ENCODE results near the gene AKAP13. TPM values are rescaled to one million over a fixed set of nuclear protein-coding genes. Genes with fewer than 3 reads are reported as not detected.
"Not testable (repeated sequence)": the region's sequence is repeated elsewhere in the genome, so short reads cannot be mapped to it uniquely, and the experiment has no call there.

AKAP13 gene
- total RNA-seq, 1 donor from 2014 or later: 84.9 TPM

- no peak for ATAC-seq
Observed at GRCh38 chr15:85777250-85778106, 397.1 kb downstream of the AKAP13 start.

- peak; percentile 14 for ATAC-seq
Observed at GRCh38 chr15:85778107-85778776, 397.8 kb downstream of the AKAP13 start.

- ATAC-seq: no peak
Observed at GRCh38 chr15:85779249-85779648, 398.8 kb downstream of the AKAP13 start.

DNA sequence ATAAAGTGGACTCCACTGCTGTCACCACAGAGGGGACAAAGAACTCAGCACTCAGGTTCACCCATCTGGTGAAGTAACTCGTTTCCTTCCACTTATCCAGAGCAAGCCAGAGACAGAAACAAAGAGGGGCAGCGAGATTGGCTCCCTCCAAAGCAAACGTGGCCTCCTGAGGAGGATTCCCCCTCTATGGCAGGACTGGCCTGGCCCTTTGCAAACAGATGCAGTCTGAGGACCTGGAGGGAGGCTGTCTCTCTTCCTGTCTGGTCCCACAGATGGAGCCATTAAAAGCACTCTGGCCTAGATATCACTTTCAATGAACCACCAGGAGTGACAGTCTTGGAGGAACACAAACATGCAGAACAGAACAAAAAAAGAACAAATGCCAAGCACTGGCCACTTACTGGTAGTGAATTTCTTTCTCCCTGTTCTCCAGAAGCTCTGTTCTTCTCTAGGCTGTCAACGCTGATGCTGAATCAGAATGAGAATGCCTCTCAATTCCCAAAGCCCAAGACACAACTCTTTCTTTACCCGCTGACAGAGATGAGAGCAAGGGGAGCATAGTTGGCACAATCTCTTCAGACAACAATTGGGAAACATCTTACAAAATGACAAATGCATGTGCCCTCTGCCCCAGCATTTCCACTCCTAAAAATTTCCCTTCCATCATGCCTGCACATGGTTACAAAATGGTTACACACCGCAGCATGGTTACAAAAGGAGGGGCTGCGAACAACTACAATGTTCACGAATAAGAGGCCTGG is 400.0 kb downstream of the AKAP13 start:
- no peak for ATAC-seq

- ATAC-seq: no peak
Observed at GRCh38 chr15:85781099-85781498, 400.7 kb downstream of the AKAP13 start.

GRCh38 chr15:85782064-85782463 is 401.7 kb downstream of the AKAP13 start:
- ATAC-seq: no peak

- peak; percentile 79 for ATAC-seq
Observed at GRCh38 chr15:85785887-85786780, 405.7 kb downstream of the AKAP13 start.

DNA sequence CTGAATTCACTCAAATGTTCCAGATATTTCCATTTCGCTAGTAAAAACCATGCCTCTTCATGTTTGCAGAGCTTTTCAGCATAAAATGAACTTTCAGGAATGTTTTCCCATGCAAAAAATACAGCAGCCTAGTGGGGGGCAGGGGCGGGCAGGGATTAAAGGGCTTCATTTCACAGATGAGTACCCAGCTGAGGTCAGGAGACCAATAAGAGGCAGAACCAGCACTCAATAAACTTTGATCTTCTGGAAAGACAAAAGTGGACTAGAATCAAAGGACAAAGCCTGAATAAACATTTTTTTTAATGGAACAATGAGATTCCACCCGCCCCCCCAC is 406.3 kb downstream of the AKAP13 start:
- no peak for ATAC-seq

DNA sequence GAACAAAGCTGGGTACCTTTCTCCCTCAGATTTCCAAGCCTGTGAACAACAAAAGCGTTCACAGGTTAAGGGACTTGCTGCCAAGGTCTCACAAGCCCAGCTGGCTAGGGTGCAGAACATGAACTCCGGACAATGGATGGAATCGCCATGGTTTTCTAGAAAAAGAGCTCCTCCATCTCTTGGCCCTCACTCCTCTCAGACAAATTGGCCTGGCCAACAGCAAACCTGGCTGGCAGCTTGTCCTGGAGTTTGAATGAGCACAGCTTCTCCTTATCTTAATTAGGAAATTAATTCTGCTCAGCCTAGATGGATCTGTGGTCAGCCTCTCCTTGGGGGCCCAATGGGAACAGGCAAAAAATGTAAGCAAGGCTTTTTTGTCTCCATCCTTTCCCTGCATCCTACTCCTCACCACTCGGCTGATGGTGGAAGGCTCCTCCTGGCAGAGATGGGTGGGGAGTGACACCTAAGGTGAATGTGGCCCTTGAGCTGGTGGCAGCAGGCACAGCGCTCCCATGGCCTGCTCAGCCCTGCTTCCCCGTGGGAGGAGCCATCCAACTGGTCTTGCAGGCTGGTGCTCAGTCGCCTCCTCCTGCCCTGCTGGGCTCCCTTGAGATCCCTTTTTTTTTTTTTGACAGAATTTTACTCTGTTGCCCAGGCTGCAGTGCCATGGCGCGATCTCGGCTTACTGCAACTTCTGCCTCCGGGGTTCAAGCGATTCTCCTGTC is 408.5 kb downstream of the AKAP13 start:
- peak; percentile 82 for ATAC-seq

GRCh38 chr15:85789496-85789875 is 409.1 kb downstream of the AKAP13 start:
- no peak for ATAC-seq

DNA sequence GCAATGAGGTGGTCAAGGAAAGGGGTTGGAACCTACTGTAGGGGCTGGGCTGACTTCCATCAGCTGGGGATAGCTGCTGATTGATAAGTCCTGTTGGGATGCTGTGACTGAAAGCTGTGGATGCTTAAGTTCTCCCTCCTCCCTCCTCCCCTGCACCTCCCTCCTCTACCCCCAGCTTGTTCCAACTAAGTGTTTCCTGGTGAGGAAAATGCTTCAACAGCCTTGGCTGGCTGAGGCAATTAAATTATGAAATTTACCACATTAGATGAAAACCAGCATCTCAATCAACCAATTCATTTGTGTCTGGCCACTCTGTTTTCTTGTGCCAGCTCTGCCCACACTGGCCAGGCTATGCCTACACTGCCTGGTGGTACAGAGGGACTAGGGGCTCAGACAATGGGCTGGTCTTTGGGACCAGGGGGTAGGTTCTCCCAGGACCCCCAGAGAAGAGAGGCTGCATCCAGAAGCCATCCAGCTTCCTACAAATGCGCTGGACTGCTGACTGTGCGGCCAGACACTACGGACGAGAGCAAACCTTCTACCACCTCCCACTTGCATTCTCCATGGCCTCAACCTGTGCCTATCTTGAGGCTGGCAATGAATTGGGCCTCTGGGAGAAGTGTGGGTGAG is 411.8 kb downstream of the AKAP13 start:
- ATAC-seq: no peak

GRCh38 chr15:85792912-85793590 is 412.6 kb downstream of the AKAP13 start:
- ATAC-seq: no peak

- ATAC-seq: peak; percentile 31
Observed at GRCh38 chr15:85793641-85794597, 413.5 kb downstream of the AKAP13 start.

GRCh38 chr15:85794598-85795336 is 414.4 kb downstream of the AKAP13 start, which contains the start of gene KLHL25:
Gene KLHL25, minus strand, starts transcription at chr15:85794925. Its CDS starts 25,115 bp downstream, at chr15:85769810.
- peak; percentile 97 for ATAC-seq

DNA sequence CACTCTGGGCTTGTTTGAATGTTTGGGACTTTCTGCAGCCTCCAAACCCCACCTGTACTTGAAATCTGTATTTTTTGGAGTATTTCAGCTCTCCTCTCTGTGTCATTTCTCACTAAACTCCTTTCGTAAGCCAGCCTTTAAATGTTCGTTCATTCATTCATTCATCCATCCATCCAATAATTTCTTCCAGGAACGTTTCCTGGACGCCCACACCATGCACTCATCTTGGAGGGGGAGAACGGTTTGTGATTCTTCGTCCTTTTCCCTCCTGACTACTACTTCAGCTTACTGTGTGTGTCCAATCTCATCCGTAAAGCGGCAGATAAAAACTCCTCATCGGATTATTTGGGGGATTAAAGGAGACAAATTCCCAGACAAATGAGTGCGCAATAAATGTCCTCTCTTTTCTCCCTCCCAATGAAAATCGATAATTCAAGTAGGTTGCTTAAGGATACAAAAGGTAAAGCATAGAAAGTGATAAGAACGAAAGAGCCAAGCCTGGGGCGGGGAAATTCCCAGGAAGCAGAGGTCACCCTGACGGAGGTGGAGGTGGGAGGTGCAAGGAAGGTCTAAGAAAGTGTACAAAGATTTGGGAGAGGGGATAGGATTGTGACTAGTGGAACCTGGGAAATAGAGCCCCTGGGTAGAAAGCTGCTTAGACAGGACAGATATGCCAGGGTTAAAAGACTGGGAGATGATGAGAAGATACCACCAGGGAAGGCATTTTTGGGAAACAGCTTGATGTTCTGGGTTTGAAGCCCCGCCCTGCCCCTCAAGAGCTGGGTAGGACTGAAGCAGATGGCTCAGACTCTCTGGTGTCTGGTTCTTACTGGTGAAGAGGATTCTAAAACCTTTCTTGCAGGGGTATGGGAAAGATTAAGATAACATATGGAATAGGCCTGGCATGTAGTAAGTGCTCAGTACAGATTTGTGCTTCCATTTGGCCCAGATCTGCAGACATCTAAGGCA is 415.2 kb downstream of the AKAP13 start:
- ATAC-seq: no peak

DNA sequence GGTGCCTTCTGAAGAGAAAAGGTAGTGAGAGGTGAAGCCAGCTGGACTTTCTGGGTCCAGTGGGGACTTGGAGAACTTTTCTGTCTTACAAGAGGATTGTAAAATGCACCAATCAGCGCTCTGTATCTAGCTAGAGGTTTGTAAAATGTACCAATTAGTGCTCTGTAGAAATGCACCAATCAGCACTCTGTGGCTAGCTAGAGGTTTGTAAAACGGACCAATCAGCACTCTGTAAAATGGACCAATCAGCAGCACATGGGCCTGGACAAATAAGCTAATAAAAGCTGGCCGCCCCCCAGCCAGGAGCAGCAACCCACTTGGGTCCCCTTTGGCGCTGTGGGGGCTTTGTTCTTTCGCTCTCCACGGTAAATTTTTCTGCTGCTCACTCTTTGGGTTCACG is 416.0 kb downstream of the AKAP13 start:
- ATAC-seq: not testable (repeated sequence)
